Left forelimb (tissue), 1 donor: ENCODE measurements around the gene PPP6C.
"Not testable (repeated sequence)": the region's sequence is repeated elsewhere in the genome, so short reads cannot be mapped to it uniquely, and the experiment has no call there.

Experiments
- DNase-seq: peaks from one replicate; pipeline ENCODE4 v3.0.0-alpha.2; 2018; ENCODE audit warnings: low spot score

Gene PPP6C

DNA sequence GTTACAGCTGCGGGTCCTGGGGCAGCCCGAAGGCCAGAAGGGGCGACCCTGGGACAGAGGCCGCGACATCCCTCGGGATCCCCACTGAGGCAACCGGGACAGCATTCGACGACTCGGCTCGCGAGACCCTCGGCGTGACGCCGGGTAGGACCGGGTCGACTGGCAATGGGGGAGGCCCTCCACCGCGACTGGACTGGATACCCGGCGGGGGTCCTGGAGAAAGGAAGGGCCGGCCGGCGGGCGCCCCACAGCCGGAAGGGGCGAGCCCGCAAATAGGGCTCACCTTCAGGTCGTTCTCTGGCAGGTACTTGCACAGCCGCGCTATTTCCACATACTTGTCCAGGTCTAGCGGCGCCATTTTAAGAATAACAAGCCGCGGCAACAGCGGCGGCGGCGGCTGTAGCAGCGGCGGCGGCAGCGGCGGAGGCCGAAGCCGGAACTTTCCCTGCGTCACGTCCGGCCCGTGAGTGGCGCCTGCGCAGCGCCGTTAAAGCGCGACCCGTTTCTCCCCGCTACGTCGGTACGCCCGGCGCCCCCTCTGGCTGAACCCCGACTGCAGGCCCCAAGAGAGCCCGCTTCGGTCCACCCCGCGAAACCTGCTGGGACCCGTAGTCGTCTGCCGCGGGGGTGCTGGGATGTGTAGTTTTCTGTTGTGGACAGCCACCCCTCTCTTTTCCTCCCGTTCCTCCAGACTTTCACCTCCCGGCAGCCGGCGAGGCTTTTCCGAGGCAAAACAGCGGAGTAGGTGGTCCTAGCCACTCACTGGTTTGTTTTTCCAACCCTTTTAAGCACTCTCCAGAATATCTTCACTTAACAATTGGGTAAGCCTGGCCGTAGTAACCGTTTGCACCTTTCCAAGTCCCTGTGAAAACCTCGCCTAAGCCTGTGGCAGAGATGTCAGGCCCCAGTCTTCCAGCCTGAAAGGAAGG, at the start of gene PPP6C:
PPP6C (minus strand) TSS at position 443 of the 929 bp plus-strand sequence; CDS start at position 358, 85 bp downstream.
- DNase-seq: peak; percentile 97

DNA sequence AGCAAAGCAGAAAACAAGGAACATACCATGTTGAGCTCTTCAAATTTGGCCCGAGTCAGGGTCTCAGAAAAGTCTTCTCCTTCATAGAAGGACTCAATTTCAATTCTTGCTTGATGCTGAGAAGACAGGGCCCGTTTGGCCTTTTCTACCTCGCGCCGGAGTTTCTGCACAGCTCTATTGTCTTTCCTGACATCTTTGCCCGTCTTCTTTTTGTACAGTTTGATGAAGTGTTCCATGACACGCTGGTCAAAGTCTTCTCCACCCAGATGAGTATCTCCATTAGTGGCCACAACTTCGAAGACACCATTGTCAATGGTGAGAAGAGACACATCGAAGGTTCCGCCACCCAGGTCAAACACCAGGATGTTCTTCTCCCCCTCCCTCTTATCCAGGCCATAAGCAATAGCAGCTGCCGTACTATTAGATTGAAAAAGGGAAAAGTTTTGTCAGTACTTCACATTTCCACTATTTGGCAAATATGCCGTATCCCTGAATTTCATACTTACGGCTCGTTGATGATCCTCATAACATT, 49.4 kb upstream of the PPP6C start:
- no peak for DNase-seq

DNA sequence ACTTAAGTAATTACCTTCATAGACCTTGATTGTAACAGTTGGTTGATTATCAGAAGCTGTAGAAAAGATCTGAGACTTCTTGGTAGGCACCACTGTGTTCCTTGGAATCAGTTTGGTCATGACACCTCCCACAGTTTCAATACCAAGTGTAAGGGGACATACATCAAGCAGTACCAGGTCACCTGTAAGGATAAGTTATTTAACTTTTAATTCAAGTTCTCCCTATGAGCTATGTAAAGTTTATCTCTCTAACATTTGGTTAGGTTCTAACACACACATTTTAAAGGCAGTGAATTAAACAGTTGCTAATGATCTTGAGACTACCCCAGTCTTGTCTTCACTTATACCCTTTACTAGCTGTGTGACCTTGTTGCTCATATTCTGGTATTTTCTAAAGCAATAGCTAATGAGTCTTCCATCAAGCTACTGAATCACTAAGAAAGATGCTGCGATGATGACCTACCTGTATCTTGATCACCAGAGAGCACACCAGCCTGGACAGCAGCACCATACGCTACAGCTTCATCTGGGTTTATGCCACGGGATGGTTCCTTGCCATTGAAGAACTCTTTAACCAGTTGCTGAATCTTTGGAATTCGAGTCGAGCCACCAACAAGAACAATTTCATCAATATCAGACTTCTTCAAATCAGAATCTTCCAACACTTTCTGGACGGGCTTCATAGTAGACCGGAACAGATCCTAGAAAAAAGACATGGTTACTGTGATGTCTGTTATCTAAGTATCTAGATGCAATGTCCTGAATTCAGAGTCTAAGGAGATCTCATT, 48.7 kb upstream of the PPP6C start:
- DNase-seq: no peak

GRCh38 chr9:125236520-125237159, 47.0 kb upstream of the PPP6C start:
- DNase-seq: not testable (repeated sequence)

- DNase-seq: no peak
These were observed 46.4 kb upstream of the PPP6C start for GRCh38 chr9:125235804-125236519.

GRCh38 chr9:125234099-125234498, 44.5 kb upstream of the PPP6C start:
- not testable (repeated sequence) for DNase-seq

DNA sequence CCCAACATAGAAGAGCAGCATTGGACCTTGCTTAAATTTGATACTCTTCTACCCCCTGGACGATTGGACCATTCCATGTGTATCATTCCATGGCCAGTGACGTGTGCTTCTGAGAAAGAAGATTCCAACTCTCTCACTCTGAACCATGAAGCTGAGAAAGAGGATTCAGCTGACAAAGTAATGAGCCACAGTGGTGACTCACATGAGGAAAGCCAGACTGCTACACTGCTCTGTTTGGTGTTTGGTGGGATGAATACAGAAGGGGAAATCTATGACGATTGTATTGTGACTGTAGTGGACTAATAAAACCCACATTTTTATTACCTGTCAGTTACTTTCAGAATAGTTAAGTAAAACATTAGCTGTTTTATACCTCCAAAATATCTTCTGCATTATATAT, 44.1 kb upstream of the PPP6C start:
- no peak for DNase-seq

DNA sequence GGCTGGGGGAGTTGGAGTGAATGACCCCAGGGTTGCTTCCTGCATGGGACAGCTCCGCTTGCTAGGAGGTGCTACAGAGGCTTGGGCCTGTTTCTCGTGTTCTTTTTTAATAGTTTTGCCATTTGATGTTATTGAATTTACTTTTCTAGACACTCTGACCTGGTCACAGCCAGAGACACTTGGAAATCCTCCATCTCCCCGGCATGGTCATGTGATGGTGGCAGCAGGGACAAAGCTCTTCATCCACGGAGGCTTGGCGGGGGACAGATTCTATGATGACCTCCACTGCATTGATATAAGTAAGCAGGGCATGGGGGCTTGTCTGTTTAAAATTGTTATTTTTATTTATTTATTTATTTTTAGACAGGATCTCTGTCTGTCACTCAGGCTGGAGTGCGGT, 38.2 kb upstream of the PPP6C start:
- DNase-seq: no peak

DNA sequence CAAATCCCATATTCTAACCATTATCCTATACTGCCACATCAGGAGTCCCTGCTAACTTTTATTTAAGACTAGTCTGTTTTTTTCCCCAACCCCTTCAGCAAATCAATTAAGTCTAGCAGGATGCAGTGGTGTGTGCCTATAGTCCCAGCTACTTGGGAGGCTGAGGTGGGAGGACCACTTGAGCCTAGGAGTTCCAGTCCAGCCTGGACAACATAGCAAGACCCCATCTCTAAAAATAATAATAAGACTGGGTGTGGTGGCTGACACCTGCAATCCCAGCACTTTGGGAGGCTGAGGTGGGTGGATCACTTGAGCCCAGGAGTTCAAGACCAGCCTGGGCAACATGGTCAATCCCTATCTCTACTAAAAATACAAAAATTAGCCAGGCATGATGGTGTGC, 35.3 kb upstream of the PPP6C start:
- not testable (repeated sequence) for DNase-seq

DNA sequence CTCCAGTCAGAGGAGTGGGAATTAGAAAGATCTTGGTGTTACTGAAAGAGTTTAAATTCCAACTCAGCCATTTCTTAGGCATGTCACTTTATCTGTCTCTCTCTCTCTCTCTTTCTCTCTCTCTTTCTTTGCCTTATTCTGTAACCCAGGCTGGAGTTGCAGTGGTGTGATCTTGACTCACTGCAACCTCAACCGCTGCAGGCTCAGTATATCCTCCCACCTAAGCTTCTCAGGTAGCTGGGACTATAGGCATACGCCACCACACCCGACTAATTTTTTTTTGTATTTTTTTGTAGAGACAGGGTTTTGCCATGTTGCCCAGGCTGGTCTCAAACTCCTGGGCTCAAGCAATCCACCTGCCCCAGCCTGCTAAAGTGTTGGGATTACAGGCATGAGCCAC, 29.0 kb upstream of the PPP6C start:
- DNase-seq: no peak

DNA sequence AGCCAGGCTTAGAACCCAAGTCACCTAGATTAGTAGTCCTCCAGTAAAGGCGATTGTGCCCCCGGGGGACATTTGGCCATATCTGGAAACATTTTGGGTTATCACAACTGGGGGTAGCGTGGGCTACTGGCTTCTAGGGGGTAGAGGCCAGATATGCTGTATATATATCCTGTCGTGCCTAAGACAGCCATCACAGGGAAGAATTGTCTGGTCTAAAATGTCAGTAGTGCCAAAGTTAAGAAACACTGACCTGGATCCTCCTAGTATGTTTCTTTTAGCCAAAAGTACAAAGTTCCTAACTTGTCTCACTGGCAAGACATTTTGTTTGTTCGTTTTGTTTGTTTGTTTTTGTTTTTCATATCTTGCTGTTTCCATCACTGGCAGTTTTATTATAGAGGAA, 24.6 kb upstream of the PPP6C start:
- DNase-seq: no peak

DNA sequence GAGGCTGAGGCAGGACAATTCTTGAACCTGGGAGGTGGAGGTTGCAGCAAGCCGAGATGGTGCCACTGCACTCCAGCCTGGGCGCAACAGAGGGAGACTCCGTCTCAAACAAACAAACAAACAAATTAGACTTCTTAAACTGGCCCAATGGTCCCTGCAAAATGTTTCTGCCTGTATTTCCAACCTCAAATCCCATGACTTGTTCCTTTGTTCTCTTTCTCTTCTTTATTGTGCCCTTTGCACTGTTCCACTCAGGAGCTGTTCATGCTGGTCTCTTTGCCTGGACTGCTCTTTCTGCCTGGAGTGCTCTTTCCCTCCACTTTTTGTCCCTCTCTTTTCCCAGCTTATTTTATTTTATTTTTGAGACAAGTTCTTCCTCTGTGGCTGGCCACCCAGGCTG, 14.9 kb upstream of the PPP6C start:
- DNase-seq: no peak

DNA sequence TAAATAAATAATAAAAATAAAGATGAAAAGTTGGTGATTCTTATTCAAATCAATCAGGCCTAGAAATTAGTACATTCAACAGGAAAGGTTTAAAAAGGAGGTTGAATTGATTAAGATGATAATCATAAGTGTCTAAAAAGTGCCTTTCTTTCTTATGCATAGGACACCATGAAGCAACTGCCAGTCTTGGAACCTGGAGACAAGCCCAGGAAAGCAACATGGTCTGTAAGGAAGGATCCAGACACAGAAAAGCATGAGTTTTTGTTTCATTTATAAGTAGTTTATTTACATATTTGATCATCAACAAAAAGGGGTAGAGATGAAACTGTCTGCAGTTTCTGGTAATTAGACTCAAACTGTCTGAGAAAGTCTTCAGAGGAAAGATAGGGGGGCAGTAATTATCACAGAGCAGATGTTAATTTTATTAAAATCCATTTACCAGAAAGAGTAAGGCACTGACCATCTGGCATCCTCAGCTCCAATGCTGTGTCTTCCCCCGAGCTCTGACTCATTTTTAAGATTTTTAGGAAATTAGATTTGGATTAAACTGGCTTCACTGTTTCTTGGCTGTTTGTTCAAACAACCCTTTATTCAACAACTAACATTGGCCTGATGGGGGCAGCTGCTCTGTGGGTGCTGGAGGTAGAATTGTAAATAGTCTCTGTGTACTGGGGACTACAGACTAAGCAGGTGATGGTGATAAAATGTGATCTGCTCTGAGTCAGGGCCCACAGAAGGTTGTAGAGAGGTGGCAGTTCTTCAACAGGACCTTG, 13.4 kb upstream of the PPP6C start:
- no peak for DNase-seq

- DNase-seq: peak; percentile 97
These were observed 10.8 kb upstream of the PPP6C start, which contains the start of gene RABEPK for GRCh38 chr9:125200216-125201047. Gene RABEPK, plus strand, starts transcription at chr9:125200542. Its CDS starts 2,472 bp downstream, at chr9:125203014.

DNA sequence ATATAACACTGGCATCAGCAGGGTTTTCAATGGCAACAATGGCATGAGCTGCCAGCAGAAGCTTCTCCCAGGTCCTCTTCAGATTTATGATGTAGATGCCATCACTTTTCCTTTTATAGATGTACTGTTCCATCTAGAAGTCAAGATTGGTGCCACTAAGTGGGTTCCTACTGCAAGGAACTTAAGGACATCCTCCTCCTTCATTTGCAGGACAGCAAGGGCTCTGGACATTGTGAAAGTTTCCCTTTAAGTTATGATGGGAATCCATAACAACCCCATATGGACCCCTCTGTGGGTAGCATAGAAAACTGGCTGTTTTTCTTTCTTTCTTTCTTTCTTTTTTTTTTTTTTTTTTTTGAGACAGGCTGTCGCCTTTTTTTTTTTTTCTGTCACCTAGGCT, 6.0 kb upstream of the PPP6C start:
- not testable (repeated sequence) for DNase-seq

DNA sequence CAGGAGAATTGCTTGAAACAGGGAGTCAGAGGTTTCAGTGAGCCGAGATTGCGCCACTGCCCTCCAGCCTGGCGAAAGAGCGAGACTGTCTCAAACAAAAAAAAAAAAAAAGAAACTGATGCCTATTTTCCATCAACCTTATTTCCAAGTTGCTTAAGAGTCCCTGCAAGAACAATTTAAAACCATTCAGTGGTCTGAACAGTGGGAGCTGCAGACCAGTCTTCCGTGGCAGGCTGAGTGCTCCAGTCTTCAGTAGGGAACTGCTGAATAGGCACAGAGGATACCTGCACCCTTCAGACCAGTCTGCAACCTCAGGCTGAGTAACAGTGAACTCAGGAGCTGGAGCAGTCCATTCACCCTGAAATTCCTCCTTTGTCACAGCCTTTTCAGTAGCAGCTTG, 4.9 kb upstream of the PPP6C start:
- not testable (repeated sequence) for DNase-seq

DNA sequence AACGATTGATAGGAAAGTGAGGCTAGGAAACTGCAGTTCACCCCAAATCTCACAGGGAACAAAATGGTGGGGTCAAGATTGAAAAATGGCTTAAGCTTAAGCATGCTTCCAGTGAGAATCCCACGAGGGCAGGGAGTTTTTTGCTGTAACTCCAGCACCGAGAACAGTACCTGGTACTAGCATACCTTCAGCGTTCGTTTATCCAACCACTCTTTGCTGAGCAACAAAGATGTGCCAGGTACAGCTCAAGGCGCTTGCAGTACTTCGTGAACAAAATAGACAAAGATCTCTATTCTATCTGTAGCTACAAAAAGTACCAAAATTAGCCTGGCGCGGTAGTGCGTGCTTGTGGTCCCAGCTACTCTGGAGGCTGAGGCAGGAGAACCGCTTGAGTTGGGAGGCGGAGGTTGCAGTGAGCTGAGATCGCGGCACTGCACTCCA, 778 bp upstream of the PPP6C start:
- no peak for DNase-seq

DNA sequence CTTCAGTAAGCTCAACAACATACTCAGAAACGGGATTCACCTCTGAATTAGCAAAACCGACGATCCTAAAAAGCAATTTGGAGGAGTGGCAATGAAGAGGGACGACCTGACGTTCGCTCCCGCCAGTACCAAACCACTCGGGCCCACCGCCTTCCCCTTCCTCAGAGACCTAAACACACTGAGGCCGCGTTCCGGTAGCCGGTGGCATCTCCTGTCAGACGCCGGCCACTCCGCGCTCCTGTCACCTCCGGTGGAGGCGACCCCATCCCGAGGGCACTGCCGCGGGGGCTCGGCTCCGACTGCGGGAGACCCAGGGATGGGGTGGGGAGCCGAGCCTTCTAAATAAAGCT, 617 bp downstream of the PPP6C start:
- DNase-seq: no peak

- DNase-seq: no peak
These were observed 6.0 kb downstream of the PPP6C start for GRCh38 chr9:125183561-125183960.

- DNase-seq: no peak
These were observed 6.5 kb downstream of the PPP6C start for GRCh38 chr9:125183054-125183453.
